ENCODE measurements around the gene CPHXL2. TPM values are rescaled to one million over a fixed set of nuclear protein-coding genes. Genes with fewer than 3 reads are reported as not detected.

CPHXL2 gene
- total RNA-seq, 1 donor from 2014 or later, result not detected

GRCh38 chr16:75620326-75621169 lies 56.3 kb downstream of the CPHXL2 start:
- no peak for DNase-seq (ENCODE audit: low spot score)
- Mint-ChIP-seq H3K27me3 (ENCODE audit: unreplicated experiment) (peaks cover 20% of the 10 kb centered on the region), H3K27ac (ENCODE audit: unreplicated experiment) (peak overlapping the region; percentile 98), H3K4me3 (ENCODE audit: unreplicated experiment) (peak overlapping the region; percentile 88), H3K9me3 (ENCODE audit: unreplicated experiment) (no peaks in the 10 kb centered on the region), H3K36me3 (ENCODE audit: low read depth, unreplicated experiment) (peaks cover 45% of the 10 kb centered on the region), H3K4me1 (ENCODE audit: unreplicated experiment) (peaks cover 51% of the 10 kb centered on the region)
- TF ChIP-seq CTCF (IDR thresholded peaks at IDR 0.05; ENCODE audit: unreplicated experiment), result no peak

GRCh38 chr16:75618780-75619179 lies 58.0 kb downstream of the CPHXL2 start:
- H3K27me3 Mint-ChIP-seq (ENCODE audit: unreplicated experiment), result peaks cover 16% of the 10 kb centered on the region
- no peak for TF ChIP-seq CTCF (IDR thresholded peaks at IDR 0.05; ENCODE audit: unreplicated experiment)
- no peak overlapping the region for H3K27ac Mint-ChIP-seq (ENCODE audit: unreplicated experiment)
- peaks cover 32% of the 10 kb centered on the region for H3K36me3 Mint-ChIP-seq (ENCODE audit: low read depth, unreplicated experiment)
- DNase-seq (ENCODE audit: low spot score), result no peak
- H3K9me3 Mint-ChIP-seq (ENCODE audit: unreplicated experiment), result no peaks in the 10 kb centered on the region
- H3K4me3 Mint-ChIP-seq (ENCODE audit: unreplicated experiment), result peak overlapping the region; percentile 64
- H3K4me1 Mint-ChIP-seq (ENCODE audit: unreplicated experiment), result peaks cover 40% of the 10 kb centered on the region

- peaks cover 36% of the 10 kb centered on the region for H3K4me1 Mint-ChIP-seq (ENCODE audit: unreplicated experiment)
- peak overlapping the region; percentile 2 for H3K27ac Mint-ChIP-seq (ENCODE audit: unreplicated experiment)
- peaks cover 11% of the 10 kb centered on the region for H3K27me3 Mint-ChIP-seq (ENCODE audit: unreplicated experiment)
- no peaks in the 10 kb centered on the region for H3K9me3 Mint-ChIP-seq (ENCODE audit: unreplicated experiment)
- no peak for DNase-seq (ENCODE audit: low spot score)
- peaks cover 42% of the 10 kb centered on the region for H3K36me3 Mint-ChIP-seq (ENCODE audit: low read depth, unreplicated experiment)
- peak overlapping the region; percentile 7 for H3K4me3 Mint-ChIP-seq (ENCODE audit: unreplicated experiment)
- TF ChIP-seq CTCF (IDR thresholded peaks at IDR 0.05; ENCODE audit: unreplicated experiment), result no peak
Observed at GRCh38 chr16:75617121-75617520, 59.7 kb downstream of the CPHXL2 start.

- H3K36me3 Mint-ChIP-seq (ENCODE audit: low read depth, unreplicated experiment), result peaks cover 44% of the 10 kb centered on the region
- no peak for TF ChIP-seq CTCF (IDR thresholded peaks at IDR 0.05; ENCODE audit: unreplicated experiment)
- peaks cover 30% of the 10 kb centered on the region for H3K4me1 Mint-ChIP-seq (ENCODE audit: unreplicated experiment)
- peak overlapping the region; percentile 82 for H3K27ac Mint-ChIP-seq (ENCODE audit: unreplicated experiment)
- DNase-seq (ENCODE audit: low spot score), result no peak
- H3K9me3 Mint-ChIP-seq (ENCODE audit: unreplicated experiment), result no peaks in the 10 kb centered on the region
- H3K4me3 Mint-ChIP-seq (ENCODE audit: unreplicated experiment), result peak overlapping the region; percentile 66
- H3K27me3 Mint-ChIP-seq (ENCODE audit: unreplicated experiment), result peaks cover 9% of the 10 kb centered on the region
Observed at GRCh38 chr16:75616521-75617010, 60.2 kb downstream of the CPHXL2 start.

- peaks cover 7% of the 10 kb centered on the region for H3K27me3 Mint-ChIP-seq (ENCODE audit: unreplicated experiment)
- no peaks in the 10 kb centered on the region for H3K9me3 Mint-ChIP-seq (ENCODE audit: unreplicated experiment)
- TF ChIP-seq CTCF (IDR thresholded peaks at IDR 0.05; ENCODE audit: unreplicated experiment), result no peak
- H3K36me3 Mint-ChIP-seq (ENCODE audit: low read depth, unreplicated experiment), result peaks cover 42% of the 10 kb centered on the region
- no peak overlapping the region for H3K4me3 Mint-ChIP-seq (ENCODE audit: unreplicated experiment)
- DNase-seq (ENCODE audit: low spot score), result no peak
- H3K4me1 Mint-ChIP-seq (ENCODE audit: unreplicated experiment), result peaks cover 21% of the 10 kb centered on the region
- H3K27ac Mint-ChIP-seq (ENCODE audit: unreplicated experiment), result no peak overlapping the region
Observed at GRCh38 chr16:75615619-75616018, 61.2 kb downstream of the CPHXL2 start.

All from endothelial cell (in vitro differentiated cells).